Left renal pelvis (tissue), 4 donors: Measurements from ENCODE around the gene KRT31. TPM values are rescaled to one million over a fixed set of nuclear protein-coding genes. Genes with fewer than 3 reads are reported as not detected.
"Not testable (repeated sequence)": the region's sequence is repeated elsewhere in the genome, so short reads cannot be mapped to it uniquely, and the experiment has no call there.

Source experiments
- DNase-seq, 4 donors: peaks; one replicate each; pipeline ENCODE4 v3.0.0-alpha.2; 2013; ENCODE audit warnings: low read depth in 4 of 4, low spot score in 3 of 4
- polyA plus RNA-seq, 4 donors: library from polyadenylated mRNA; unstranded; fragments of 120-200 nt; gene quantifications; one replicate each; pipeline ENCODE4 v1.2.1, GENCODE V29; 2013; ENCODE audit not compliant: insufficient read length in 4 of 4

Gene KRT31
- polyA plus RNA-seq, 4 donors: 0.08 TPM; not detected in 3

GRCh38 chr17:41418116-41418860, 20.9 kb upstream of the KRT31 start:
- DNase-seq: no peak

GRCh38 chr17:41417576-41418015, 20.2 kb upstream of the KRT31 start:
- no peak for DNase-seq

GRCh38 chr17:41417127-41417526, 19.7 kb upstream of the KRT31 start:
- DNase-seq: no peak

GRCh38 chr17:41416479-41416878, 19.1 kb upstream of the KRT31 start:
- no peak for DNase-seq

- no peak for DNase-seq
These were observed 18.5 kb upstream of the KRT31 start for GRCh38 chr17:41415833-41416335.

GRCh38 chr17:41415411-41415810, 18.0 kb upstream of the KRT31 start:
- no peak for DNase-seq

- no peak for DNase-seq
These were observed 16.6 kb upstream of the KRT31 start for GRCh38 chr17:41413982-41414381.

GRCh38 chr17:41413353-41413957, 16.0 kb upstream of the KRT31 start:
- DNase-seq: no peak

GRCh38 chr17:41411072-41411840, 13.8 kb upstream of the KRT31 start:
- DNase-seq: no peak

GRCh38 chr17:41407226-41407625, 9.8 kb upstream of the KRT31 start:
- DNase-seq: no peak

GRCh38 chr17:41406205-41406604, 8.8 kb upstream of the KRT31 start:
- DNase-seq: no peak

GRCh38 chr17:41404024-41404671, 6.7 kb upstream of the KRT31 start:
- DNase-seq: no peak

- DNase-seq: no peak
These were observed 6.1 kb upstream of the KRT31 start for GRCh38 chr17:41403404-41404023.

GRCh38 chr17:41402161-41402560, 4.8 kb upstream of the KRT31 start:
- no peak for DNase-seq

- DNase-seq: no peak
These were observed 1.1 kb downstream of the KRT31 start for GRCh38 chr17:41396340-41396739.

- DNase-seq: no peak
These were observed 1.8 kb downstream of the KRT31 start for GRCh38 chr17:41395611-41396010.

- DNase-seq: not testable (repeated sequence)
These were observed 2.4 kb downstream of the KRT31 start for GRCh38 chr17:41395044-41395443.

GRCh38 chr17:41394254-41394996, 3.0 kb downstream of the KRT31 start:
- no peak for DNase-seq

- DNase-seq: no peak
These were observed 3.6 kb downstream of the KRT31 start for GRCh38 chr17:41393826-41394225.

- no peak for DNase-seq
These were observed 4.1 kb downstream of the KRT31 start for GRCh38 chr17:41393294-41393693.
